Epithelial cell of prostate (primary cell): ENCODE results near the gene ASPG.
A peak's percentile ranks its signal among the peaks of the same experiment; 100 is the strongest.

ENCODE experiments used
- DNase-seq: peaks from one replicate; pipeline ENCODE4 v3.0.0-alpha.2; 2011; ENCODE audit warnings: low read depth, low spot score
- H3K27ac ChIP-seq: fragments of 450-650 bp; 2 replicates; pipeline ENCODE4 v1.5.1; 2017; ENCODE audit warnings: mild to moderate bottlenecking

The ASPG gene

GRCh38 chr14:104103061-104103445 is 17.6 kb downstream of the ASPG start:
- H3K27ac ChIP-seq = no peak overlapping the region
- DNase-seq = no peak

- DNase-seq = no peak
- H3K27ac ChIP-seq = no peak overlapping the region
Measured at GRCh38 chr14:104103446-104104075, 18.1 kb downstream of the ASPG start.

- H3K27ac ChIP-seq = no peak overlapping the region
- DNase-seq = no peak
Measured at GRCh38 chr14:104104076-104104901, 18.8 kb downstream of the ASPG start.

GRCh38 chr14:104105071-104105821 is 19.7 kb downstream of the ASPG start:
- H3K27ac ChIP-seq = no peak overlapping the region
- no peak for DNase-seq

GRCh38 chr14:104105822-104106470 is 20.4 kb downstream of the ASPG start:
- no peak for DNase-seq
- H3K27ac ChIP-seq = no peak overlapping the region

GRCh38 chr14:104106471-104106991 is 21.0 kb downstream of the ASPG start:
- no peak for DNase-seq
- H3K27ac ChIP-seq = no peak overlapping the region

- no peak for DNase-seq
- H3K27ac ChIP-seq = peak overlapping the region; percentile 50
Measured at GRCh38 chr14:104107101-104107581, 21.6 kb downstream of the ASPG start.

GRCh38 chr14:104107611-104108569 is 22.4 kb downstream of the ASPG start:
- peak overlapping the region; percentile 50 for H3K27ac ChIP-seq
- DNase-seq = no peak

GRCh38 chr14:104108570-104109541 is 23.4 kb downstream of the ASPG start:
- no peak for DNase-seq
- H3K27ac ChIP-seq = peak overlapping the region; percentile 50

- no peak for DNase-seq
- H3K27ac ChIP-seq = no peak overlapping the region
Measured at GRCh38 chr14:104109731-104110361, 24.3 kb downstream of the ASPG start.

GRCh38 chr14:104110491-104111209 is 25.1 kb downstream of the ASPG start:
- no peak overlapping the region for H3K27ac ChIP-seq
- DNase-seq = no peak

- no peak overlapping the region for H3K27ac ChIP-seq
- no peak for DNase-seq
Measured at GRCh38 chr14:104111301-104112112, 26.0 kb downstream of the ASPG start.

- no peak for DNase-seq
- H3K27ac ChIP-seq = no peak overlapping the region
Measured at GRCh38 chr14:104112113-104112505, 26.6 kb downstream of the ASPG start.

GRCh38 chr14:104112609-104113571 is 27.4 kb downstream of the ASPG start:
- no peak overlapping the region for H3K27ac ChIP-seq
- no peak for DNase-seq
